HL-60 (cell line): ENCODE results near the gene DCXR.

Experiments
- CTCF ChIP-seq: IDR thresholded peaks from one replicate; pipeline ENCODE4 v1.5.1; 2011; ENCODE audit warnings: low read length, control low read depth, inconsistent platforms; ENCODE audit not compliant: insufficient read depth
- GABPA ChIP-seq: IDR thresholded peaks from 2 replicates; pipeline ENCODE4 v1.6.1; 2012; ENCODE audit warnings: low read depth
- POLR2AphosphoS5 ChIP-seq: IDR thresholded peaks from 2 replicates; pipeline ENCODE4 v1.6.1; 2012; ENCODE audit warnings: low read depth
- REST ChIP-seq: IDR thresholded peaks from 2 replicates; pipeline ENCODE4 v1.6.1; 2012; ENCODE audit warnings: low read depth; ENCODE audit not compliant: insufficient replicate concordance

GRCh38 chr17:82017612-82018151 is 19.8 kb downstream of the DCXR start:
- TF ChIP-seq REST, result no peak
- TF ChIP-seq CTCF, result no peak
- no peak for TF ChIP-seq GABPA
- no peak for TF ChIP-seq POLR2AphosphoS5
